GM12874 (cell line): ENCODE results near the gene SLX4IP.

Experiments
- CTCF ChIP-seq: IDR thresholded peaks from 2 replicates; pipeline ENCODE4 v1.5.1; 2011; ENCODE audit warnings: low read depth, mild to moderate bottlenecking, control low read depth, low read length, moderate library complexity; ENCODE audit not compliant: insufficient read depth

SLX4IP gene

DNA sequence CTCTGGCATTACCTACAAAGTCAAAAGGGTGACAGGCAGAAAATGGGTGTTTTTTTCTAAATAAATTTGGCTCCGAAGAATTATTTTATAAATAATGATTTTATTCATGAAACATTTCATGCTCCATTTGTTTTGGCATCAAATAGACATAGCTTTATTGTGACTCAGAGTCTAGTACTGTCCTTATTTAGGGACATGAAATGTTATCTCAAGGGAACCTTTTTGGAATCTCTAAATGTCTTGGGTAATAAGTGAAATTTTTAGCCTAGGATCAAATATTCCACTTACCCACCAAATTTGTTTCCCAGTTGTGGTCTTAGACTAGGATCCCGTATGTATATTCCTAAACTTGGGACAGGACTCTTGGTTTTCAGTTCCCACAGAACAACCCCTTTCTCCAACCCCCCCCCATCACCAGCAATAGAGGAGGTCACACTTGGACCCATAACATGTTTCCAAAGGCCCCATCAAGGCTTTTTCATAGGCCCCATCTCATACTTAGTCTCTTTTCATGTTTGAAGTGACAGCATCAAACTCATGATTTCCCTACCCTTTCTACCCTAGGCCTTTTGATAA lies 156.9 kb downstream of the SLX4IP start:
- TF ChIP-seq CTCF, result no peak

GRCh38 chr20:10594296-10594868 lies 159.3 kb downstream of the SLX4IP start:
- TF ChIP-seq CTCF, result no peak

DNA sequence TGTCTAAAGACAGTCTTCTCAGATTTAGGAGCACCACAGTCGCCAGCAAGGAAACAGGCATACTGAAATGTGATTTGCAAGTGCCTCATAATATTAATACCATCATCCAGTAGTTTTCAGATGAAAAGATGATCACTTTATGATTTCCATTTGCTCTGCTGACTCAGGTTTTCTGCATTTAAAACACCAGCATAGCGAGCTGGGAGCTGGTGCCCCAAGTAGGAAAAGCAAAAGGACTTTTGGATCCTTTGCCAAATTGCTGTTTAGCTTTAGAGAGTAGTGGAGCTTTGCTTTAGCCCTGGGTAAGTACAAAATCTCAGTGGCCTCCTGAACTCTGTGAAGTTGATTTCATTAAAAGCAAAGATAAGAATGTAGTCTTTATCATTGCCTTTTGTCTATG lies 160.2 kb downstream of the SLX4IP start:
- TF ChIP-seq CTCF, result no peak

GRCh38 chr20:10595985-10596384 lies 160.9 kb downstream of the SLX4IP start:
- no peak for TF ChIP-seq CTCF

DNA sequence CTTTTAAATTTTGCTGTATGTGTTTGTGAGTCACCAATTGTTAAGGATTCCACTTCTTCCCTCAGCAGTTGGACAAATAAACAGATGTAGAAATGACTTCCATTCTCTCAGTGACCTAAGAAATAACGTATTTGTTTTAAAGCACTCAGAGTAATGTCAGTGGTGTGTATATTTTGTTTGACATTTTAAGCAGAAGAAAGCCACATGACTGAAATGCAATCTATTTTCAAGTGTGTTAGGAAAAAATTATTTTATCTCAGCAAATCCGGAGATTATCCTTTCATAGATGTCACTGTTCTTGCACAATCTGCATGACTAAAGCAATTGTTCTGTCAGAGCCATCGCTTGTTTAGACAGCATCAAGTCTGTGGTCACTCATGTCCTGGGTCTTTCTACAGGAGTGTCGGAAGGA lies 161.6 kb downstream of the SLX4IP start:
- no peak for TF ChIP-seq CTCF

DNA sequence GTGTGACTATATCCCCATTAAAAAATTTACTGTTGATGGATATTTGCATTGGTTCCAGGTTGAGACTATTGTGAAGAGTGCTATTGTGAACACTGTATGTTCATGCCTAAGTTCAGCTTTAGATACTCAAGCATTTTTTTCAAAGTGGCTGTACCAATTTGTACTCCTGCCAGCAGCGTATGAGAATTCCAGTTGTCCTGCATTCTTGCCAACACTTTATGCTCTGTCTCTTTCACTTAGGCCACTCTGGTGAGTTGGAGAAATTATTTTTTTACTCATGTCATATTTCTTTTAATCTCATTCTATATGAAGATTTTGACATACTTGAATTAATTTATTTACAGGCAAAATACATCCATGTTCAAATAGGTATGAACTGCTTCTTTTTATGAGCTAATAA lies 162.5 kb downstream of the SLX4IP start:
- no peak for TF ChIP-seq CTCF

DNA sequence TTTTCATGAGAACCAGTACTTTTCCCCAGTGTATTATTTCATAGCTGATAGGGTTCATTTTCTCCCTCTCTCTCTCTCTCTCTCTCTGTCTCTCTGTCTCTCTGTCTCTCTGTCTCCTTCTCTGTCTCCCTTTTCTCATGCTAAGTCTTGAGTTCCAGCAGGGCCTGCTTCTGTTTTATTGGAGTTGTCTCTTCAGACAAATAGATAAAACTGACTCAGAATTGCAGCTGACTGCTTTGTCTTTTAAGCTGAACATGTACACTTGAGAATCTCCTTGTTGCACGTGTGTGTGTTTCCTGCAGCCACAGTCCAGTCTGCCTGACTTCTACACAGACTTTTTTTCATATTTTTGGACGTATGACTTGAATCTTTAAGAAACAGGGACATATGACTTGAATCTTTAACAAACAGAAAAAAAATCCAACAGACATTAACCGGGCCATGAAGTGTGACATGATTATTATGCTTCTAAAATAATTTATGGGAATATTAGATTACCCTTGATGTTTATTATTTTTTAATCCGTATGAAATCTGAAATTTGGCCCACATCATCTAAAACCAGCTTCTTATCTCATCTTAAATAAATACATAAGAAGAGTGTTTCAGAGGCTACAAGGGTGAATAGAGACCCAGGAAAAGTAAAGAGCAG lies 167.2 kb downstream of the SLX4IP start:
- no peak for TF ChIP-seq CTCF
